ENCODE results near the gene PUM1.
"Not testable (repeated sequence)": the region's sequence is repeated elsewhere in the genome, so short reads cannot be mapped to it uniquely, and the experiment has no call there.

PUM1 gene

DNA sequence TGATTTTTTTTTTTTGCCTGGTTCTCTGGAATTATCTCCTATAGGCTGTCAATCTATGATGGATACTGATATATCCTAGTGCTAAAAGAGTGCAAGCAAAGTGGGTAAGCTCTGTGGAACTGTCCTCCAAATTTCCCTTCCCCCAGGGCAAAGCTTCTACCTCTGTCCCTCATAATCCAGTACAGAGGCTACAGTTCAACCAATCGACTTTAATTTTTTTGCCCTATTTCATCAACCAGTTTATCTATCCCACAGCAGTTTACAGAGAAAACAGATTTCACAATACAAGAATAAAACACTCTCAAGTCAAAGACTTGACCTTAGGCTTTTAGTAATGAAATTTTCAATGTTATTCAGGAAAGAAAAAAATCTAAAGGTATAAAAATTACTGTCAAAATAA, 13.9 kb downstream of the PUM1 start:
- DNase-seq (ENCODE audit: low spot score), result no peak
- TF ChIP-seq, protein P1, sequence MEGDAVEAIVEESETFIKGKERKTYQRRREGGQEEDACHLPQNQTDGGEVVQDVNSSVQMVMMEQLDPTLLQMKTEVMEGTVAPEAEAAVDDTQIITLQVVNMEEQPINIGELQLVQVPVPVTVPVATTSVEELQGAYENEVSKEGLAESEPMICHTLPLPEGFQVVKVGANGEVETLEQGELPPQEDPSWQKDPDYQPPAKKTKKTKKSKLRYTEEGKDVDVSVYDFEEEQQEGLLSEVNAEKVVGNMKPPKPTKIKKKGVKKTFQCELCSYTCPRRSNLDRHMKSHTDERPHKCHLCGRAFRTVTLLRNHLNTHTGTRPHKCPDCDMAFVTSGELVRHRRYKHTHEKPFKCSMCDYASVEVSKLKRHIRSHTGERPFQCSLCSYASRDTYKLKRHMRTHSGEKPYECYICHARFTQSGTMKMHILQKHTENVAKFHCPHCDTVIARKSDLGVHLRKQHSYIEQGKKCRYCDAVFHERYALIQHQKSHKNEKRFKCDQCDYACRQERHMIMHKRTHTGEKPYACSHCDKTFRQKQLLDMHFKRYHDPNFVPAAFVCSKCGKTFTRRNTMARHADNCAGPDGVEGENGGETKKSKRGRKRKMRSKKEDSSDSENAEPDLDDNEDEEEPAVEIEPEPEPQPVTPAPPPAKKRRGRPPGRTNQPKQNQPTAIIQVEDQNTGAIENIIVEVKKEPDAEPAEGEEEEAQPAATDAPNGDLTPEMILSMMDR (IDR thresholded peaks at IDR 0.05; ENCODE audit: extremely low read depth, missing control alignments), result no peak

- not testable (repeated sequence) for DNase-seq (ENCODE audit: low spot score)
Observed at GRCh38 chr1:31047507-31047906, 18.0 kb downstream of the PUM1 start.

DNA sequence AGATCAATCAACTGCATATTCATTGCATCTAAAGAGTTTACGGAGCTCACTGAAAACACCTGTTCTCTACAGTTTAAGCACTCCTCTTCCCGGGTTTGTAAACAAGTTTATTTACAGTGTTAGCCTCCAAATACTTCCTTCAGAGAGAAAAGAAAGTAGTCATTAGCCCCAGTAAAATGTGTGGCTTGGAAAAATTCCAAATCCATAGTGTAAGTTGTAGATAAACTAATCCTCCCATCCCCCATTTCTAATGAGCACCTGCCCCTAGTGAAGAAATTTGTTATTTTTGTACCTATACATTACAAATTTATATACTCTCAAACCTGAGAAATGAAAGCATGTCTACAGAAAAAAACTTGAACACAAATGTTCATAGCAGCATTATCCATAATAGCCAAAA, 21.9 kb downstream of the PUM1 start:
- DNase-seq (ENCODE audit: low spot score), result no peak
- TF ChIP-seq, protein P1 (IDR thresholded peaks at IDR 0.05; ENCODE audit: extremely low read depth, missing control alignments), result no peak

DNA sequence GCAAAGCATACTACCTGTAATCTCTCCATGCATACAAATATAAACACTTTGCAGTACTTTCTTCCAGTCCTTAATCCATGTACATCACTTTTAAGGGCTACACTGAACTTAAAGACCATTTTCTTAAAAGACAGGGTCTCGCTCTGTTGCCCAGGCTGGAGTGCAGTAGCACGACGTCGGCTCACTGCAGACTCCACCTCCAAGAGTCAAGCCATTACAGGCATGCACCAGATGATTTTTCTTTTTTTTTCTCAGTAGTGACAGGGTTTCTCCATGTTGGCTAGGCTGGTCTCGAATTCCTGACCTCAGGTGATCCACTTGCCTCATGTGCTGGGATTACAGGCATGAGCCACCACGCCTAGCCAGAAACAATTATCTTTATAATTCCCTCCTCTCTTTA, 22.9 kb downstream of the PUM1 start:
- TF ChIP-seq, protein P1 (IDR thresholded peaks at IDR 0.05; ENCODE audit: extremely low read depth, missing control alignments), result no peak
- DNase-seq (ENCODE audit: low spot score), result no peak

DNA sequence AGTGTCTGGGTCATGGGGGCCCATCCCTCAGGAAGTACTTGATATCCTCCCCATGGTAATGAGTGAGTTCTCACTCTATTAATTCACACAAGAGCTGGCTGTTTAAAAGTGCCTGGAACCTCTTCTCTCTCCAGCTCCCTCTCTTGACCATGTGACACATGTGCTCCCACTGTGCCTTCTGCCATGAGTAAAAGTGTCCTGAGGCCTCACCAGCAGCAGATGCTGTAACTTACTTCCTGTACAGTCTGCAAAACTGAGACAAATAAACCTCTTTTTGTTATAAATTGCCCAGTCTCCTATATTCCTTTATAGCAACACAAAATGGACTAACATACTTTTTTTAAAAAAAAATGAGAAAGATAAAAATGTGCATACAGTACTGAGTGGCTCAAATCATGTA, 24.0 kb downstream of the PUM1 start:
- DNase-seq (ENCODE audit: low spot score), result no peak
- TF ChIP-seq, protein P1 (IDR thresholded peaks at IDR 0.05; ENCODE audit: extremely low read depth, missing control alignments), result no peak

DNA sequence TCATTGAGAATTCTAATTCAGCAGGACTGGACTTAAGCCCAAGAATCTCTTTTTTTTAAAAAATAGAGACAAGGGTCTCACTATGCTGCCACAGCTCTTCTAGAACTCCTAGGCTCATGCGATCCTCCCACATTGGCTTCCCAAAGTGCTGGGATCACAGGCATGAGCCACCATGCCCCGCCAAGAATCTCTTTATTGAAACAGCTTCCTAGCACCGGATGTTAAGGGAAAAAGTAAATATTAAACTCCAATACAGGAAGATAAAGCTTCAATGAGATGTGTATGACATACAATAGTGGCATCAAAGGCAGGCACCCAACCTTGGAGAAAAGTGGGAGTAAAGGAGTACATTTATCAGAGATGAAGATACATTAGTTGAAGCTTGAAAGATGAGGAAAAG, 25.5 kb downstream of the PUM1 start:
- TF ChIP-seq, protein P1 (IDR thresholded peaks at IDR 0.05; ENCODE audit: extremely low read depth, missing control alignments), result no peak
- no peak for DNase-seq (ENCODE audit: low spot score)

GRCh38 chr1:31038935-31039334, 26.6 kb downstream of the PUM1 start:
- DNase-seq (ENCODE audit: low spot score), result not testable (repeated sequence)

DNA sequence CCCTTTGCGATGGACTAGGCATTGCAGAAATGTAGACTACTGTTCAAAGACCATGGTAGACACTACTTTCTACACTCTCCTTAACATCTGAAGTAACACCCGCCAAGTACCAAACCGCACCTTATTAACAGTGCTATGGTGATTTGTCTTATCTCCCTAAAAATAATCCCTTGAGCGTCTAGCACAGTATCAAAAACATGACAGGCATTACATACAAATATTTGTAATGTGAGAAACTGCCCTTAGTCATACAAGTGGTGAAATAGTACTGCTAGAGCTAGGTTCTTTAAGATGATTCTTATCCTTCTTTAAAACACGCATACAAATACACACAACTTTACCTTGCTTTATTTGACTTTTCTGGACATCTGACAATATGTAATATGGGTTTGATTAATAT, 27.2 kb downstream of the PUM1 start:
- no peak for DNase-seq (ENCODE audit: low spot score)
- TF ChIP-seq, protein P1 (IDR thresholded peaks at IDR 0.05; ENCODE audit: extremely low read depth, missing control alignments), result no peak
